ENCODE results near the gene SERPINC1. TPM values are rescaled to one million over a fixed set of nuclear protein-coding genes. Genes with fewer than 3 reads are reported as not detected.

Gene SERPINC1
- total RNA-seq, 1 donor from 2014 or later = not detected

- no peak overlapping the region for H3K4me2 ChIP-seq (ENCODE audit: low read length)
- peaks cover 46% of the 10 kb centered on the region for H3K36me3 ChIP-seq (ENCODE audit: insufficient read depth, low read length)
- FAIRE-seq (no peak), DNase-seq (ENCODE audit: low read depth) (no peak)
- Mint-ChIP-seq H3K36me3 (ENCODE audit: low read depth, unreplicated experiment) (peaks cover 7% of the 10 kb centered on the region), H3K27ac (ENCODE audit: unreplicated experiment) (no peak overlapping the region), H3K4me1 (ENCODE audit: low read depth, unreplicated experiment) (no peaks in the 10 kb centered on the region), H3K9me3 (ENCODE audit: unreplicated experiment) (no peaks in the 10 kb centered on the region), H3K4me3 (ENCODE audit: unreplicated experiment) (no peak overlapping the region), H3K27me3 (ENCODE audit: low read depth, unreplicated experiment) (no peaks in the 10 kb centered on the region)
- no peak overlapping the region for H2AFZ ChIP-seq (ENCODE audit: low read depth, low read length)
- TF ChIP-seq CTCF (IDR thresholded peaks at IDR 0.05; ENCODE audit: insufficient read depth, low read depth, low read length) = no peak
- no peak for TF ChIP-seq EZH2 (IDR thresholded peaks at IDR 0.05; ENCODE audit: insufficient read depth, low read length)
- peaks cover 3% of the 10 kb centered on the region for H4K20me1 ChIP-seq (ENCODE audit: insufficient read depth, low read length)
- H3K27me3 ChIP-seq (ENCODE audit: insufficient read depth, low read length) = no peaks in the 10 kb centered on the region
- H3K9me3 ChIP-seq (ENCODE audit: insufficient read depth, low read depth, low read length) = no peaks in the 10 kb centered on the region
- no peak overlapping the region for H3K4me3 ChIP-seq (ENCODE audit: insufficient read depth, low read depth, low read length)
- H3K27ac ChIP-seq (ENCODE audit: low read depth, low read length) = no peak overlapping the region
- H3K9ac ChIP-seq (ENCODE audit: low read length) = no peak overlapping the region
- H3K4me1 ChIP-seq (ENCODE audit: insufficient read depth, low read length) = no peaks in the 10 kb centered on the region
- H3K79me2 ChIP-seq (ENCODE audit: insufficient read depth, low read length) = no peaks in the 10 kb centered on the region
Measured at GRCh38 chr1:173960625-173961024, 43.5 kb upstream of the SERPINC1 start.

GRCh38 chr1:173954179-173954578 is 37.1 kb upstream of the SERPINC1 start:
- Histone ChIP-seq H3K4me1 (ENCODE audit: insufficient read depth, low read length) (no peaks in the 10 kb centered on the region), H4K20me1 (ENCODE audit: insufficient read depth, low read length) (no peaks in the 10 kb centered on the region), H2AFZ (ENCODE audit: low read depth, low read length) (no peak overlapping the region), H3K36me3 (ENCODE audit: insufficient read depth, low read length) (peaks cover 25% of the 10 kb centered on the region), H3K4me3 (ENCODE audit: insufficient read depth, low read depth, low read length) (no peak overlapping the region), H3K27me3 (ENCODE audit: insufficient read depth, low read length) (no peaks in the 10 kb centered on the region), H3K79me2 (ENCODE audit: insufficient read depth, low read length) (no peaks in the 10 kb centered on the region), H3K9ac (ENCODE audit: low read length) (no peak overlapping the region), H3K27ac (ENCODE audit: low read depth, low read length) (no peak overlapping the region), H3K4me2 (ENCODE audit: low read length) (no peak overlapping the region), H3K9me3 (ENCODE audit: insufficient read depth, low read depth, low read length) (no peaks in the 10 kb centered on the region)
- peak overlapping the region; percentile 66 for H3K27ac Mint-ChIP-seq (ENCODE audit: unreplicated experiment)
- peaks cover 7% of the 10 kb centered on the region for H3K36me3 Mint-ChIP-seq (ENCODE audit: low read depth, unreplicated experiment)
- TF ChIP-seq CTCF (IDR thresholded peaks at IDR 0.05; ENCODE audit: insufficient read depth, low read depth, low read length) (no peak), EZH2 (IDR thresholded peaks at IDR 0.05; ENCODE audit: insufficient read depth, low read length) (no peak)
- peak overlapping the region; percentile 35 for H3K4me3 Mint-ChIP-seq (ENCODE audit: unreplicated experiment)
- FAIRE-seq (no peak), DNase-seq (ENCODE audit: low read depth) (peak; percentile 30)
- no peaks in the 10 kb centered on the region for H3K27me3 Mint-ChIP-seq (ENCODE audit: low read depth, unreplicated experiment)
- H3K9me3 Mint-ChIP-seq (ENCODE audit: unreplicated experiment) = no peaks in the 10 kb centered on the region
- H3K4me1 Mint-ChIP-seq (ENCODE audit: low read depth, unreplicated experiment) = peaks cover 7% of the 10 kb centered on the region

DNA sequence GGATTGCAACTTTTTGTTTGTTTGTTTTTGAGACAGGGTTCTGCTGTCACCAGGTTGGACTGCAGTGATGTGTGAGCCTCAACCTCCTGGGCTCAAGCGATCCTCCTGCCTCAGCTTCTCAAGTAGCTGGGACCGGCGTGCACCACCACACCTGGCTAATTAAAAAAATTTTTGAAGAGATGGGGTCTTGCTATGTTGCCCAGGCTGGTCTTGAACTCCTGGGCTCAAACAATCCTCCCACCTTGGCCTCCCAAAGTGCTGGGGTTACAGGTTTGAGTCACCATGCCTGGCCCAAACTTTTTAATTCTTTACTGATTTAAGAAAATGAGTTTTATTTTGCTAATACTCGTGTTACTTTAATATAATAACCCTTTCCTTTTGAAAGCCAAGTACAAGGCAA is 31.5 kb upstream of the SERPINC1 start:
- Histone ChIP-seq H3K4me1 (ENCODE audit: insufficient read depth, low read length) (no peaks in the 10 kb centered on the region), H3K9me3 (ENCODE audit: insufficient read depth, low read depth, low read length) (no peaks in the 10 kb centered on the region), H3K36me3 (ENCODE audit: insufficient read depth, low read length) (peaks cover 51% of the 10 kb centered on the region), H3K27me3 (ENCODE audit: insufficient read depth, low read length) (no peaks in the 10 kb centered on the region), H3K4me2 (ENCODE audit: low read length) (no peak overlapping the region), H3K4me3 (ENCODE audit: insufficient read depth, low read depth, low read length) (no peak overlapping the region), H2AFZ (ENCODE audit: low read depth, low read length) (no peak overlapping the region), H3K79me2 (ENCODE audit: insufficient read depth, low read length) (no peaks in the 10 kb centered on the region), H3K9ac (ENCODE audit: low read length) (no peak overlapping the region), H4K20me1 (ENCODE audit: insufficient read depth, low read length) (no peaks in the 10 kb centered on the region), H3K27ac (ENCODE audit: low read depth, low read length) (no peak overlapping the region)
- no peak for FAIRE-seq
- no peaks in the 10 kb centered on the region for H3K27me3 Mint-ChIP-seq (ENCODE audit: low read depth, unreplicated experiment)
- TF ChIP-seq CTCF (IDR thresholded peaks at IDR 0.05; ENCODE audit: insufficient read depth, low read depth, low read length) = no peak
- no peak for TF ChIP-seq EZH2 (IDR thresholded peaks at IDR 0.05; ENCODE audit: insufficient read depth, low read length)
- H3K27ac Mint-ChIP-seq (ENCODE audit: unreplicated experiment) = no peak overlapping the region
- no peak for DNase-seq (ENCODE audit: low read depth)
- no peaks in the 10 kb centered on the region for H3K9me3 Mint-ChIP-seq (ENCODE audit: unreplicated experiment)
- peaks cover 14% of the 10 kb centered on the region for H3K36me3 Mint-ChIP-seq (ENCODE audit: low read depth, unreplicated experiment)
- no peak overlapping the region for H3K4me3 Mint-ChIP-seq (ENCODE audit: unreplicated experiment)
- H3K4me1 Mint-ChIP-seq (ENCODE audit: low read depth, unreplicated experiment) = peaks cover 4% of the 10 kb centered on the region
